NCI-H69 (cell line): ENCODE measurements around the gene ITPR1.

Experiments used
- DNase-seq: peaks from one replicate; lab custom pipeline; 2025; lab: John Stamatoyannopoulos, UW

The ITPR1 gene

DNA sequence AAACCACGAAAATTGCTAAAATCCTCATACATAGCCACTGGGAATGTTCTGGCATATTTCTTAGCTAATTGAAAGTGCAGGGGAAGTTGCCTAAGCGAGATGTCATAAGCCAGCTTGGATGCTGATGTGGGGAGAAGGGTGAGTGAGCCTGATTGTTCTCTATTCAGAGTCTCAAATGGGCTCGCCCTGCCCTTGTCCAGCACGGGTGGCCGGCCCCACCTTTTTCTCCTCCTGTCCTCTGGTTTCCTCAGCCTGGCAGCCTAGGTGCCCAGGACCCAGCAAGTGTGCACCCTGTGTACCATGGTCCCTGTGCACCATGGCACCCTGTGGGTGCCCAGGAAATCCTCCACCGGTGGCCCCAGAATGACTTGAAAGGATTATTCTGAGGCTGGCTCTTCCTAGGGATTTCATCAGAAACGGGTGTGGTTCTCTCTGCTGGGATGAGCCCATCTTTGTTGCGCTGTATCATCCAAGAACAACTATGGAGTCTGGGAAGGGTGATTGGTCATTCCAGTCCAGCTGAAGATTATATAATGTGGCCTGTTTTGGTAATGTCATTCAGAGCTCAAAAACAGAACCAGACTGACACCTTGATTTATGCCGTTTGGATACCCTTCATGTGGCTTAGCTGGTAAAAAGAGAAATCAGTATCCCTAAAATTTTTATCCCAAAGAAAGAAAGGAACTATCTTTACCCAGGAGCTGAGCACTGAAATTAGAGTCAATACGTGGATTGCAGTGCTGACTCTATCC lies 335.3 kb downstream of the ITPR1 start:
- DNase-seq, result no peak

DNA sequence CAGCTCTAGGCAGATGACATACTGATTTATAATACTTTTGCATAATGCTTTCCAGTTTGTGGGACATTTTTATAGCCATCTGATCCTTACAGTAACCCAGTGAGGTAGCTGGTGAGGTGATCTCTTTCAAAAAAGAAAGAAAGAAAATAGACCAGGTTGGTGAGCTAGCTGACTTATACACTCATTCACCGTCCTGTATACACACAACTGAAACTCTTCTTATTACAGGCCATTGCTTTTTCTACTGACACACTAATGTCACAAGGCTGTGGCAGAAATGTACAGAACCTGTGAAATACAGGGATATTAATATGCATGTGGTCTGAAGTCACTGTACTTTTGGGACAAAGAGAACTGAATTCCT lies 335.9 kb downstream of the ITPR1 start:
- DNase-seq, result peak; percentile 3

DNA sequence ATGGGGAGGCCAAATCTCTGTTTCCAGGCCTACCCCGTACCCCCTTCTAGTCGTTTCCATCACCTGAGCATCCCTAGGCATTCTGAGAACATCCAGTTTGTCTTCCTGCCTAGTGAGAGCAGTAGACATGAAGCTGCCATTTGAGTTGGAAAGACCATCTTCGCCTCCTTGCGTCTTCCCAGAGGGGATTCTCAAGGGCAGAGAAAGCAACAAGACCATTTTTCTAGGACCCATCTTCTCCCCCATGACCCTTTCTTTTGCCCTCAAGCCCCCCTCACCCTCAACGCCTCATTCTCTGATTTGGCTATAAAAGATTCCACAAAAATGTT lies 337.4 kb downstream of the ITPR1 start:
- no peak for DNase-seq

DNA sequence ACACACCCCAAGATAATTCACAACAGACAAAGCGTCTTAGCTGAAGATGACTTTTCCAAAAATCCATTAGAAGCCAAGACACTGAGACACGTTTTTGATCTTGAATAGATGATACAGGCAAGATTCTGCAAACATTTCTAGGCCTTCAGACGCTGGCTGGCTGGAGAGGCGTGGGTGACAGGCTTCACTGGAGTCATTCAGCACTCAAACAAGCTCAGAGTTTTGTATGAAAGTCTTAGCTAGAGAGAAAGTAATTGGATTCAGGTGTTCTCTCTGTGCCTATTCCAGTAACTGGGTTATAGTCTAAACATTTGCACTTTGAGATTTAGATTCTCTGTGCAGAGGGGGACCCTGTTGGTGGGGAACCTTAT lies 338.4 kb downstream of the ITPR1 start:
- DNase-seq, result no peak

DNA sequence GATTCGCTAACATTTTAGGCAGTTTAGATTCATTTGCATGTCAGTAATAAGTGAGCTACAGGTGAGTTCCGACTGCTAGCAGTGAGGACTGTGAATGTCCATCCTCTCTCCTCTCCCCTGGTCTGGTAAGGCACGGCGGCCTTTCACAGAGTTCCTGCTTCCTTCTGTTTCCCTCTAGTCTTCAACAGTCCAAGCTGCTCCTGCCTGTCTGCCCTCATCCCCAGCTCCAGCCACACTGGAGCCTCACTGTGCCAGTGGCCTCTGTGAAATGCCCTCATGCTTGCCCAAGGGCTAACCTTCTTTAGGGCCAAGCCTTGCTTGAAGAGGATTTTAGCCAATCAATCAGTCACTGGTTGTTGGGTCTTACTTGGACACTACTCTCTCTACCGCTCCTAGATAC lies 340.3 kb downstream of the ITPR1 start:
- no peak for DNase-seq

GRCh38 chr3:4834403-4834866 lies 341.3 kb downstream of the ITPR1 start:
- no peak for DNase-seq

DNA sequence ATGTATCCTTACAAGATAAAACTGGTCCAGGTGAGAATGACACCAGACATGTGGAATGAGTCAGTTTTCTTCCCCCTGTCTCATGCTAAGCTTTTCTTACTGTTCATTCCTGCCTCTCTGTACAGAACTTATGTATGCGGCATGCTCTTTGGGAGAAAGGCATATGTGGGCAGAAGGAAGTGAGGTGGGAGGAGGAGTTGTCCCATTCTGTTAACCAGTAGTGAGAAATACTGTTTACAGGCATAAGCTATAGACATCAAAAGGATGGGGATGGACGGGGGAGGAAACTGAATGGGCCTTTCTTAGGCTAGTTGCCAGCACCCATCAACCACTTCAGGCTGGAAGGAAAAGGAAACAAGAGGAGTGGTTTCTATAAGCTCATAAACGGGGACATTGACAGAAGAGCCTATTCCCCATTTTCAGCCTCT lies 342.5 kb downstream of the ITPR1 start:
- peak; percentile 31 for DNase-seq

GRCh38 chr3:4836516-4836915 lies 343.4 kb downstream of the ITPR1 start:
- no peak for DNase-seq

GRCh38 chr3:4837374-4837930 lies 344.3 kb downstream of the ITPR1 start:
- DNase-seq, result no peak

GRCh38 chr3:4838621-4839022 lies 345.5 kb downstream of the ITPR1 start:
- DNase-seq, result no peak

DNA sequence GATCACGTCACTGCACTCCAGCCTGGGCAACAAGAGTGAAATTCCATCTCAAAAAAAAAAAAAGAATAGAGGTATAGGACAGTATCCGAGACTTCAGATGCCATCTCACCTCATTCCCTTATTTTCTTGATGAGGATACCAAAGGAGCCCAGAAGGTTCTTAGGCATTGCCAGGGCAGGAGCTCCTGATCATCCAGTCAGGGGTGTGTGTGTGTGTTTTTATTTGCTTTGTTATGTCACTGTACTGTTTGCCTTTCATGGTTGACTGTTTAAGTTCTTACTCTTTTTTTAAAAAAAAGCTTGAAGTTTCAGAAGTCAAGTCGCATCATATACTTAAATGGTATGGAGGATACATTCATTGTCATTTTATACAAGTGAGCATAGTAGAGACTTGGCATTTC lies 346.1 kb downstream of the ITPR1 start:
- no peak for DNase-seq

DNA sequence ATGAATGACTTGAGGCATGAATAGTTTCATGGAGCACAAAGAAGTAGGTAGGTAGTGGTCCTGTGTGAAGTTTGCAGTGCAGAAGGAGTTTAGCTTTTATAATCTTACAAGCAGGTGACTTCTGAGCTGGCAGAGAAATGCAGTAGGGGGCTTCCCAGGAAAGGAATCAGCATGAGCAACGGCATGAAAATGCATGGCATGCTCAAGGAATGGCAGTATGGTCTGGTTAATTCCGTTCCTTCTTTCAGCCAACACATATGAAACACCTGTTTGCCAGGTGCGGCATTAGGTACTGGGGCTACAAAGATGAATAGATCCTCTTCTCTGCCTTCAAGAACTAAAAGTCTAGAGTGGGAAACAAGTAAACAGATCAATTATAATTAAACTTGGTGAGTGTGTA lies 348.1 kb downstream of the ITPR1 start:
- DNase-seq, result no peak

DNA sequence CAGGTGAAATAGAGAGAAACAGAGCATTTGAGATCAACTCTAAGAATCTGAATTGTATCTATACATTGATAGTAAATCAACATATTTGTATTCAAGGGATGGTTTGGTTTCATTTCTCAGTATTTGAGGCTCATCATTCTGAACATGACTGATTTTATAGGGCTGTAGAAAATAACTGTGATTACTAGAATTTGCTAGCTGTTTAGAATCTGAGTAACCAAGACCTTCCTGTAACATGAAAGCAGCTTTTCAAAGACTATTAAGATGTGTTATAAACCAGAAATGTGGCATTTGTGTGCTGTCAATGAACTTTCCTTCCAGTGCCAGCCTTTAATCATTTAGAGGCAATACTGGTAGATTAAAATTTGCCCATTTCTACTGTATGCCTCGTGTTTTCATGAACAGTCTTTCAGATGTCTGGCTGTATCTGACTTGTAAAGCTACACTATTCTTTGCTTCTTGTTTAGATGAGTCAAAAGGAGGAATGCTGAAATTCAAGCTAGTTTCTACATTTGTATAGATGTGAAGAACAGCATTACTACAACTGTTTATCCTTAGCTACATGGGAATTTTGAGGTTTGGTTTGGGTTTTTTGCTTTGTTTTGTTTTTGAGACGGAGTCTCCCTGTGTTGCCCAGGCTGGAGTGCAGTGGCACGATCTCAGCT lies 348.8 kb downstream of the ITPR1 start:
- no peak for DNase-seq

DNA sequence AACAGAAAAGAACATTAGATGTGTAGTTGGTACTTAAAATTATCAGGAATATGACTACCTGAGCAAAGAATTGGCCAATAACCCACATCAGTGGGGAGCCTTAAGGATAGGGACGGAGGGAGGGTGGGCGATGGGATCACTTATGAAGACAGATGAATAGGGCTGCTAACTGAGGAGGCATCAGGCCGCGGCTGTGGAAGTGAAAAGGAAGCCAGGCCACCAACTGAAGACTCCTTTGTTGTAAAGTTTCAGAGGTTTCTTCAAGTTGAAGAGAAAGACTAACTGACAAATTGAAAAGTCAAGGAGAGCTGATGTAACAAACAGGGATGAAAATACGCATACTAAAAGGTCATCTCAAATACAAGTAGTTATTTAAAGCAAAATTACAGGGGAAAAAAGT lies 350.5 kb downstream of the ITPR1 start:
- no peak for DNase-seq

- no peak for DNase-seq
These were observed 352.7 kb downstream of the ITPR1 start for GRCh38 chr3:4845882-4846281.

GRCh38 chr3:4846543-4846942 lies 353.4 kb downstream of the ITPR1 start:
- peak; percentile 90 for DNase-seq

- DNase-seq, result peak; percentile 80
These were observed 355.2 kb downstream of the ITPR1 start for GRCh38 chr3:4848176-4848825.

GRCh38 chr3:4849136-4849535 lies 356.0 kb downstream of the ITPR1 start:
- DNase-seq, result no peak

GRCh38 chr3:4849739-4850138 lies 356.6 kb downstream of the ITPR1 start:
- no peak for DNase-seq

DNA sequence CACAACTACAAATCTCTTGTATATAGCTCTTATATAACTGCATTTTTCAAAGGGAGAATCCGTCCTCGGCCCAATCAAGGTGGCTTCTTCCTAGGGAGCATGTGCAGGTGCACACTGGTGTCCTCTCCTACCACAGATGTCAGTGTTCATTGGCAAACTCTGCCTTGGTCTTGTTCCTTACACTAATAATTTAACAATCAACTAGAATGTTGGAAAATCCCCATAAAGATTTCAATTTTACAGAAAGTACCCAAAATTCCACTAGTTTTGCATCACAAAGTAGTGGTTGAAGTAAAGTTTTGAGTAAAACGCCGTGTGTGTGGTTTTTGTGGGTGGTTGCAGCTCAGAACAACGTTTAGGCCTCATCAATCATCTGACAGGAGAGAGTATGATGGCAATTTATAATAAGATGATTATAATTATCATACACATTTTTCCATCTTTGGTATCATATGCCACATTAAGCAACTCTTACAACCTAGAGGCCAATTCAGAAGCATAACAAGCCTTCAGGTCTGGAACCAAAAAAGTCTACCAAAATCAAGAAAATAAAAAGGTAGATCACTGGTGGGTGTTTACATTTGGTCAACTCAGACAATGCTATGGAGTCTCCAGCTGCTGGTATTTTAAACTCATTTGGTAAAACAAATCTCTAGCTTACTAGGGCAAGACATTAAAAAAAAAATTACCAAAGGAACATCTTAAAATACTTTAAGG lies 357.2 kb downstream of the ITPR1 start:
- DNase-seq, result no peak

DNA sequence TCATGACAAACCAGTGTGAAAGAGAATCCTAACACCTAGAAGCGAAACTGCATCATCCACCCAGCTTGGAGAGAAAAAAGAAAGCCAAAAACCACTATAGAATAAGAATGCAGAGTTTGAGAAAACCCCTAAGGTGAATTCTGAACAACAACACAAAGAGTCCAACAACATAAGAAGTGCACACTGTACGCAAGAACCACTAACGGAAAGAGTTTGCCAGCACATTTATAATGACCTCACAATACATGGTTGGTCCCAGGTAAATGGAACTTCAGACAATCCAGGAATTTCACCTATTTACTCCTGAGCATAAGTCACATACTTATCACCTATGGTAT lies 357.7 kb downstream of the ITPR1 start:
- DNase-seq, result no peak
